ENCODE data around the gene PDCD5.
"Not testable (repeated sequence)": the region's sequence is repeated elsewhere in the genome, so short reads cannot be mapped to it uniquely, and the experiment has no call there.

The PDCD5 gene, protein sequence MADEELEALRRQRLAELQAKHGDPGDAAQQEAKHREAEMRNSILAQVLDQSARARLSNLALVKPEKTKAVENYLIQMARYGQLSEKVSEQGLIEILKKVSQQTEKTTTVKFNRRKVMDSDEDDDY

DNA sequence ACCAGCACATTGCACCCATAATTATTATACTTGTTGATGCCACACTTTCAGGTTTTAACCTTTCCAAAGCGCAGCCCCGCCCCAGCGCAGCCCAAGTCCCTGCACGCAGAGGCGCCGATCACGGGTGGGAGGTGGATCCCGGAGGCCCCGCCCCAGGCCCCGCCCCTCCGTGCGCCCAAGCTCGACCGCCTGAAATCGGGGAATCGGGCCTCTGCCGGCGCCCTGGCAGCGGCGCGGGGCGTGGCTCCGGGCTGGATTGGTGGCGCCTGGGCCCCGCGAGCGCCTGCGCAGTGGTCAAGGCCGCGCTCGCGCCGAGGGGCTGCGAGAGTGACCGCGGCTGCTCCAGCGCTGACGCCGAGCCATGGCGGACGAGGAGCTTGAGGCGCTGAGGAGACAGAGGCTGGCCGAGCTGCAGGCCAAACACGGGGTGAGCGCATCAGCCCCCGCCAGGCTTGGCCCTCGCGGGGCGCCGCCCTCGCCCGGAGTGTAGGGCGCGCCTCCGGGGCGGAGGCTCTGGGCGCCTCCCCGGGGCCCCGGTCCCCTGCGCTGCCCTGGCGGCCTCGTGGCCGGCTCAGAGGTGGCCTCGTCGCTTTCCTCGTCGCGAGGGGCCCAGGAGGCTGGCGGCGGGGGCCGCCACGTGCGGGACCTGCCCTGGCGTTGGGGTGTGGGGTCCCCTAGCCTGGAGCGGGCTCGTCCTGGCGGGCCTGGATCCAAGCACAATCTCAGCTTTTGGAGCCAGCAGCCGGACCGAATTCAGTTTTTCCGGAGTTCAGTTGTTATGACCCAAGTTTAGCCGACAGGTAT, at the start of gene PDCD5:
Gene PDCD5, plus strand, starts transcription at position 290 of the 804 bp plus-strand sequence. Its CDS starts 72 bp downstream, at position 362.
- DNase-seq: peak; percentile 97

DNA sequence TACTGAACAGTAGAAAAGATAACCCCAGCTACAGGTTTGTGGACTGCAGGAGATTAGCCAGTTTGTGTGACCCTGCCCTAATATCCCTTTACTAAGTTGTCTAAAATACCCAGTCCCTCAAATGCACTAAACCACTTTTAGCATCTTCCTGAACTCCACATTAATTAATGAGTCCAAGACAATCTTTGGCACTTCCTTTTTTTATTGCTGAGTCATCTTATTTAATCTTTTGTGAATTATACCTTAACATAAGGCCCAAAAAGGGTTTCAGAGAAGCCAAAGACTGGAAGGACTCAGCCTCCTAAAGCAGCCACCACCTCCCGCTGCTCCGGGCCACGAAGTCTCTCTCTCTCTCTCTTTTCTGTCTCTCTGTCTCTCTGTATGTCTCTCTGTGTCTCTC, 48.8 kb upstream of the PDCD5 start:
- DNase-seq: no peak

DNA sequence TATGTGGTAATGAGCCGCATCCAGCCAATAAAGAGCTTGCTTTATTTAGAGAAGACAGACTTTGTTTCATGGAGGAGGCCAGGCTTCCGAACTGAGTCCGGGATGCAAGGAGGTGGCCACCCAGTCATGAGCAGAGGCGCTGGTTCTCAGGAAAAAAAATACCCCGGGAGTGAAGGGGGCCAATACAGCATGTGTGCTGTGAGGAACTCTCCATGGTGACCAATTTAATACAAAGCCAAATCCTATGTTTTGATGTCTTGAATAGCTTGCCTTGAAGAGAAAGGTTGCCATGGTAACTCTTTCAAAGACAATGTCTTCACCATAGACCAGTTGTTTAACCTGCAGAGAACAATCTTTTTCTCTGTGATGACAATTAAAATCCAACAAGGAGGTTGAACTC, 43.4 kb upstream of the PDCD5 start:
- DNase-seq: no peak

DNA sequence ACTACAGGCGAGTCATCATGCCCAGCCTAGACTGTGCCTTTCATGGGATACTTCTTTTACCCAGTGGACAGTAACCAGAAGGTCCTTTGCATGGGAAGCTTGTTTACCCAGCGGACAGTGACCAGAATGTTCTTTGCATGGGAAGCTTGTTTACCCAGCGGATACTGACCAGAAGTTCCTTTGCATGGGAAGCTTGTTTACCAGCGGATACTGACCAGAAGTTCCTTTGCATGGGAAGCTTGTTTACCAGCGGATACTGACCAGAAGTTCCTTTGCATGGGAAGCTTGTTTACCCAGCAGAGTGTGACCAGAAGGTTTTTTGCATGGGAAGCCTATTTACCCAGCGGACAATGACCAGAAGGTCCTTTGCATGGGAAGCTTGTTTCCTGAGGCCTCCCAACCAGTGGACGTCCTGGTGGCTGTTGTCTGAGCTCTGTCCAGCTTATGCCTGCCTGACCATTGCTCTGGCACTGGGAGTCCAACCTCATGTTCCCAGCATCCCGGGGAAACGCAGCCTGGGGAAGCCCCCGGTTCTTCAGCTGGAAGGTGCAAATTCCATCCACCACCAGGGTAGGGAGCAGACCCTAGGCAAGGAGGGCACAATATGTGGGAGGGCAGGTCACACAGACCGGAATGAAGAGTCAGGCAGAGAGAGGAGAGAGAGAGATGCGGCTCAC, 41.6 kb upstream of the PDCD5 start:
- no peak for DNase-seq

DNA sequence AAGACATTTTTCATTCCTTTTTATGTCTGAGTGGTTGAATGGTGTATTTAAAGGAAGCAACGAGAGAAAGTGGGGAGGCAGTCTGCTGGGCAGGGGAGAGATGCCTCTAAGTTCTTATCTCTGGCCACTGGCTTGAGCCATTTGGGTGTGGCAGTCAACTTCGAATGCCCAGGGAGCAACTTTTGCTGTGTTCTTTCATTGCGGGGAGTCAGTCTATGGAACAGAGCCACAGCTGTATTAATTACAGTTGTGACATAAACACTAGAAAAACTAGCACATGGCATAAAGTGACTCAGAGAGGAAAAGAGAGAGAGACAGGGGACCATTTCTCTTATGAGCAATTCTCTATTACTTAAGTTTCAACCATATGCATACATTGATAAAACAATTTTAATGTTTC, 40.4 kb upstream of the PDCD5 start:
- DNase-seq: no peak

DNA sequence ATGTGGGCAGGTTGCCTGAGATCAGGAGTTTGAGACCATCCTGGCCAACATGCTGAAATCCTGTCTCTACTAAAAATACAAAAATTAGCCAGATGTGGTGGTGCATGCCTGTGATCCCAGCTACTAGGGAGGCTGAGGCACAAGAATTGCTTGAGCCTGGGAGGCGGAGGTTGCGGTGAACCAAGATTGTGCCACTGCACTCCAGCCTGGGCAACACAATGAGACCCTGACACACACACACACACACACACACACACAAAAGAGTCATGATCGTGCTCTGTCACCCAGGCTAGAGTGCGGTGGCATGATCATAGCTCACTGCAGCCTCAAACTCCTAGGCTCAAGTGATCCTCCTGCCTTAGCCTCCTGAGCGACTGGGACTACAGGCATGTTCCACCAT, 39.6 kb upstream of the PDCD5 start:
- DNase-seq: not testable (repeated sequence)

DNA sequence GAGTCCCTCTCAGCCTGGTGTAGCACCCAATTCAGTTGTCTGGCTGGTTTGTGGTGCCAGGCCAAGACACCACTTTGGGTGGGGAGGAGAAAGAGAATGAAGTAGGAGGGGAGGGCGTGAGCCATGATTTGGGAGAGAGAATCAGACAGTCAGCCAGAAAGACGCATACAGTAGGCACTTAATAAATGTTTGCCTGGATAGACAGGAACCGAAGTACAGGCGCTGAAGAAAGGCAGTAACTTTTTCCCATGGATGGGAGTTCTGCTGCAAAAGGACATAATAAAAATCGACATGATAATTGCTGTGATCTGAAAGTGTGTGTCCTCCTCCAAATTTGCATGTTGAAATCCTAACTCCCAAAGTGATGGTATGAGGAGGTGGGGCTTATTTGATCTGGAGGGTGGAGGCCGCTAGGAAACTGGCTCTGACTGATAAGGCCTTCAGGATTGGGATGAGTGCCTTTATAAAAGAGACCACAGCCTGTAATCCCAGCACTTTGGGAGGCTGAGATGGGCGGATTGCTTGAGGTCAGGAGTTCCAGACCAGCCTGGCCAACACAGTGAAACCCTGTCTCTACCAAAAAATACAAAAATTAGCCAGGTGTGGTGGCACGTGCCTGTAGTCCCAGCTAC, 38.4 kb upstream of the PDCD5 start:
- no peak for DNase-seq

DNA sequence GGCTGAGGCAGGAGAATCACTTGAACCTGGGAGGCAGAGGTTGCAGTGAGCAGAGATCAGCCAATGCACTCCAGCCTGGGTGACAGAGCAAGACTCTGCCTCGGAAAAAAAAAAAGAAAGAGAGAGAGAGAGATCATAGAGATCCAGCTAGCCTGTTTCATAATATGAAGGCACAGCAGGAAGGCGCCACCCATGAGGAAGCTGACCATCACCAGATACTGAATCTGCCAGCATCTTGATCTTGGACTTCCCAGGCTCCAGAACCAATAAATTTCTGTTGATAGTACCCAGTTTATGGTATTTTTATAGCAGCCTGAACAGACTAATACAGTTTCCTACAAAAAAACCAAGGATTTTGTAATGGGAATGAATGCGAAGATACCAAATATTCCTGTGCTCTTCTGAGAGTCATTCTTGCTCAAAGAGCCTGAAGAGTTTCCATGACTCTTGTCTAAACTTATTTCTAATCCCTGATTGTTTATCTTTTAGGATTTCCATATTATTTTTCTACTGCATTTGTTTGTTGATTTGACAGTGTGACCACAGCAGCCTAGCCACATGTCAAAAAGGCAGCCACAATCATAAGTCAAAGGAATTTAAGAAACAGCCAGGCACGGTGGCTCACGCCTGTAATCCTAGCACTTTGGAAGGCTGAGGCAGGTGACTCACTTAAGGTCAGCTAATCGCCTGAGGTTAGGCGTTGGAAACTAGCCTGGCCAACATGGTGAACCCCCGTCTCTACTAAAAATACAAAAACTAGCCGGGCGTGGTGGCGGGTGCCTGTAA, 37.7 kb upstream of the PDCD5 start:
- no peak for DNase-seq

DNA sequence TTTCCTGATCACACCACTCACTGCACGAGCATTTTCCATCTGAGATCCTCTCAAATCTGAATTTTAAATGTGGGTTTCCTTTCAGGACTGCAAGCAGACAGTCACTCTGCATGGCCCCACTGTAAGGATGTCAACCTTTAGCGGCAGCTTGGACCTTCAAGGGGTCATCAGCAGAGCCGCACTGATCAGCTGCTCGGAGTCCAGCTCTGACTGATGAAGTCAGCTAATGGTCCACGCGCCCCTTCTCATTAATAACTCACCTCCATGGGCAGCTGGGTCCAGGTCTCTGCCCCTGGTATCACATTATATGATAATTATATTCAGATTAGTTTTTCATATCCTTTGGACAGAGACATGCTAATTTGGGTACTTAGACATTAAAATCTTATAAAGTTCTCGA, 36.1 kb upstream of the PDCD5 start:
- DNase-seq: no peak

DNA sequence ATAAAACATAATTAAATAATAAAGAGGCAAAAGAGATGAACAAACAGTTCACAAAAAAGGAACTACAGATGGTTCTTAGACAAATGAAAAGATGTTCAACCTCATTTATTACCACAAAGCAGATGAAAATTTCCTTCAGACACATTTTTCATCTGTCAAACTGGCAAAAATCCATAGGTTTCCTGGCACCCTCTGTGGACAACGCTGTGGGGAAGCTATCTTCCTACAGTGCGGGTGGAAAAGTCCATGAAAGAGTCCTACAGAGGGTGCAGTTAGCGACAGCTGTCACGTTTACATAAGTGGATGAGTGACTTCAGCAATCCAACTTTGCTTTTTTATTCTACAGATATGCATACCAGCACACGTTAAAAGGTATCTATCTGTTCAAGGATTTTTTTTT, 30.3 kb upstream of the PDCD5 start:
- no peak for DNase-seq

DNA sequence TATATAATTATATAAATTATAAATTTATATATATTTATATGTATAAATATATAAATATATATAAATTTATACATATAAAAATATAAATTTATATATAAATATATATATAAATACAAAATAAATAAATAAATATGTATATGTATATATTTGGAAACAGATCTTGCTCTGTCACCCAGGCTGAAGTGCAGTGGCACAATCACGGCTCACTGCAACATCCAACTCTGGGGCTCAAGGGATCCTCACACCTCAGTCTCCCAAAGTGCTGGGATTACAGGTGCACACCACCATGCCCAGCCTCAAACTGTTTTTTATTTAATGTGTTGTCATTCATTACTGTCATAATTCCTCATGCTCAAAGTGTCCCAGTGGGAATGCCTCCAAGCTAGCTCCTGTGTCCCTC, 25.2 kb upstream of the PDCD5 start:
- no peak for DNase-seq

DNA sequence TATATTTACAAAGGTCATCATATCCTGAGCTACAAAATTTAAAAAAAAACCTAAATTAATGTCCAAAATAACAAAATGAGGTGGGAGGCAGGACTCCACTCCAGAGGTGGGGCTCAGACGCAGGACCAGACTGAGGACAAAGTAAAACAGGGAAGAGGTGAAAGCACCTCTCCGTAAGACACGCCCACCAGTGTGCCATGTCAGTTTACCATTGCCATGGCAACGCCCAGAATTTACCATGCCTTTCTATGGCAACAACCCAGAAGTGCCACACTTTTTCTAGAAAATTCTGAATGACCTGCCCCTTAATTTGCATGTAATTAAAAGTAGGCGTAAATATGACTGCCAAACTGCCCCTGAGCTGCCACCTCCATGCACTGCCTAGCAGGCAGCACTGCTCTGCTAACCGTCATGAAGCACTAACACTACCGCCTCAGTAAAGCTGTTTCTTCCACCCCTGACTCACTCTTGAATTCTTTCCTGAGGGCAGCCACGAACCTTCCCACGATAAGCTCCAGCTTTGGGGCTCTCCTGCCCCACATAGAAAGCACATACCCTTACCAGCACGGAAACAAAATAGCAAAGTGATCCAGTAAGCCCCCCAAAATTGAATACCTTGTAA, 22.3 kb upstream of the PDCD5 start:
- no peak for DNase-seq

DNA sequence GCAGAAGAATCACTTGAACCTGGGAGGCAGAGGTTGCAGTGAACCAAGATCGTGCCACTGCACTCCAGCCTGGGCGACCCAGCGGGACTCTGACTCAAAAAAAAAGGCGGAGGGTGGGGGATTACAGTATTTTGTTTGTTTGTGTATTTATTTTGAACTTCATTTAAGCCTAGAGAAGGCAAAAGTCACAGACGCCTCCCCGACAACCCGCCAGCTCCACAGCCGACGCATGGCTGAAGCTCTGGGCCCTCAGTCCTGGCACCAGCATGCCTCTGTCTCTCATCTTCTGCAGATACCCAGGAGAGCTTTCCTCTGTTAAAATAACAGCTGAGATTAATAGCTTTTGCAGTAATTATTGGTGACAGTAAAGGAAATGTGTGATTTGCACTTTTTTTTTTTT, 17.2 kb upstream of the PDCD5 start:
- no peak for DNase-seq

DNA sequence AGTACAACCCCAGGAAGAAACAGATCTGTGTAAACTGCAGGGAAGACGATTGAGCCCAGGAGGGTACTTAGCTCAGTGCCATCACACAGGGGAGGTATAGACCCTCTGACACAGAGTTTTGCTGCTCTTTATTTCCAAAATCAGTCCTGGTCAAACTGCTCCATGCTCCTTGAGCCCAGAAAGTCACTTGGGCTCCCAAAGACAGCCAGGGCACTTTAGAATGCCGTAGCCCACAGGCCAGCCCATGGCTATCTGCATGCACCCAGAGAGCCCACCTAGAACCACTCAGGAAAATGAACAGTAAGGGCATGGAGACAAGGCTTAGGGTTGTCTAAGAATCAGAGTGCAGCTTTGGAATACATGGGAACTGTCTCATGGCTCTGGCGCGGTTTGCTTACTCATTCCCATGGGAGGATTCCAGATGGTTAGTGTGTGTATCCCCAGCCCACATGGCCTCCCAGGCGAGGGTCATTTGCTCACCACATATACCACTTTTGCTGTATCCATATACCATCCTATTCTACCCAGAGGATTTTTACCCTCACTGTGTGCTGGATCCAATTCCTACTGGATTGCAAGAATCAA, 14.7 kb upstream of the PDCD5 start:
- no peak for DNase-seq

DNA sequence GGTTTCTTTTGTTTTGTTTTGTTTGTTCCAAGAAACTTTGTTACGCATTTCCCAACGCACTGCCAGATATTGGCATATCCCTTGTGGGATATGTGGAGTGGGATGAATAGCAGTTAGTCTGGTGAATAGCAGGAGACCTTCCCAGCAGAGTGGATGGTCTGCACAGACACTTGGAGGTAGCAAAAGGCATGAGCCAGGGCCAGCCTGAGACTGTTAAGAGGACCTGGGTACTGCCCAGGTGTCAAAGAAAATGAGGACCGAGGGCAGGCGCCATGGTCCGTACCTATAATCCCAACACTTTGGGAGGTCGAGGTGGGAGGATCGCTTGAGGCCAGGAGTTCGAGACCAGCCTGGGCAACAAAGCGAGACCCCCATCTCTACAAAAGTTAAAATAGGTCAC, 13.5 kb upstream of the PDCD5 start:
- DNase-seq: no peak

DNA sequence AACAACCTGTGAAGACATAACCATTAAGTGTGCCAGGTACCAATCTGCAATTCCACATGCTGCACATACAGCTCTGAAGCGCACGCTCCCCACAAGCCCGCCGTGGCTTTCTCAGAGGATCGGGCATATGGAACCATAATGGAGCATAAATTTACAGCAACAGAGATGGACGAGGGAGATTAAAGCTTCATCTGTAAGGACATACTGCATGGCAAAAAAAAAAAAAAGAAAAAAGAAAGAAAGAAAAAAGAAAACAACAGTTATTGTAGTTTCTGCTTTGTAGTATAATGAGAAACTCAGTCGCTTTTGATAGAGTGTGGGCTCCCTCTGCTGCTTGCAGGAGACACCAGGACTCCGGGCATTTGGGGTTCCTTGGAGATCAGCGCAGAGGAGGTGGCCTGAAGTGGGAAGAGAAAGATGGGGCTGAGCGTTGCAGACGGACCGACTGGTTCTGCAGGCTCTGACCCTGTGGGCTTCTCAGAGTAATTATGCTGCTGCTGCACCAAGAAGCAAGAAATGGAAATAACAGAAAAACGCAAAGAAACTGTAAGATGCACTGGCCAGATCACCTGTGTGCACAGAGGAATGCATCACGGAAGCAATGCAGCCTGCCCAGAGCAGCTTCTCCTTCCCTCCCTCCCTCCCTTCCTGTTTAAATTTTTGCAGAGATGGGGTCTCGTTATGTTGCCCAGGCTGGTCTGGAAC, 10.8 kb upstream of the PDCD5 start:
- DNase-seq: peak; percentile 44 to 46

DNA sequence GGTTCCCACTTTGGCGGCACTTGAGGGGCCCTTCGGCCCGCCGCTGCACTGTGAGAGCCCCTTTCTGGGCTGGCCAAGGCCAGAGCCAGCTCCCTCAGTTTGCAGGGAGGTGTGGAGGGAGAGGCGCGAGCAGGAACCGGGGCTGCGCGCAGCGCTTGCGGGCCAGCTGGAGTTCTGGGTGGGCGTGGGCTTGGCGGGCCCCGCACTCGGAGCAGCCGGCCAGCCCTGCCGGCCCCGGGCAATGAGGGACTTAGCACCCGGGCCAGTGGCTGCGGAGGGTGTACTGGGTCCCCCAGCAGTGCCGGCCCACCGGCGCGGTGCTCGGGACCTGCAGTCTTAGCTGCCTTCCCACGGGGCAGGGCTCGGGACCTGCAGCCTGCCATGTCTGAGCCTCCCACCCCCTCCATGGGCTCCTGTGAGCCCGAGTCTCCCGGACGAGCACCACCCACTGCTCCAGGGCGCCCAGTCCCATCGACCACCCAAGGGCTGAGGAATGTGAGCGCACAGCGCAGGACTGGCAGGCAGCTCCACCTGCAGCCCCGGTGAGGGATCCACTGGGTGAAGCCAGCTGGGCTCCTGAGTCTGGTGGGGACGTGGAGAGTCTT, 9.4 kb upstream of the PDCD5 start:
- DNase-seq: not testable (repeated sequence)

DNA sequence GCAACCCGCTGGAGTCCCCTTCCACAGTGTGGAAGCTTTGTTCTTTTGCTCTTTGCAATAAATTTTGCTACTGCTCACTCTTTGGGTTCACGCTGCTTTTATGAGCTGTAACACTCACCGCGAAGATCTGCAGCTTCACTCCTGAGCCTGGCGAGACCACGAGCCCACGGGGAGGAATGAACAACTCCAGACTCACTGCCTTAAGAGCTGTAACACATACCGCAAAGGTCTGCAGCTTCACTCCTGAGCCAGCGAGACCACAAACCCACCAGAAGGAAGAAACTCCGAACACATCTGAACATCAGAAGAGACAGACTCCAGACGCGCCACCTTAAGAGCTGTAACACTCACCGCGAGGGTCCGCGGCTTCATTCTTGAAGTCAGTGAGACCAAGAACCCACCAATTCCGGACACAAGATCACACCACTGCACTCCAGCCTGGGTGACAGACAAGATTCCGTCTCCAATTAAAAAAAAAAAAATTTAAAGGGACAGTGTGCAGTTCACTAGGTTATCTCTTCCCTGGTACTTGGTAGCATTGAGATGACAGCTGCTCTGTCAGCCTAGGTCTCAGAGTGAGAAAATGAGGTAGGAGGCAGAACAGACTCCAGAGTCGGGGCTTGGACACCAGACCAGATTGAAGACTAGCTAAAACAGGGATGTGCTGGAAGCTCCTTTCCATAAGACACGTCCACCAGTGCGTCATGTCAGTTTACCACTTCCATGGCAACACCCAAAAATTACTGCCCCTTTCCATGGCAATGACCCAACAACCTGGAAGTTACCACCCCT, 8.1 kb upstream of the PDCD5 start:
- not testable (repeated sequence) for DNase-seq

DNA sequence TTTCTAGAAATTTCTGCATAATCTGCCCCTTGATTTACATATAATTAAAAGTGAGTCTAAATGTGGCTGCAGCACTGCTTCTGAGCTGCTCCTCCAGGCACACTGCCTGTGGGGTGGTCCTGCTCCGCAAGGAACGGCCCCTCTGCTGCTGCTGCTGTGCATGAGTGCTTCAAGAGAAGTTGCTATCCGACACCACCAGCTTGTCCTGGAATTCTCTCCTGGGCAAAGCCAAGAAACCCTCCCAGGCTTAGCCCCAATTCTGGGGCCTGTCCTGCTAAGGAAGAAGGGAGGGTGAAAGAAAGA, 7.5 kb upstream of the PDCD5 start:
- no peak for DNase-seq

DNA sequence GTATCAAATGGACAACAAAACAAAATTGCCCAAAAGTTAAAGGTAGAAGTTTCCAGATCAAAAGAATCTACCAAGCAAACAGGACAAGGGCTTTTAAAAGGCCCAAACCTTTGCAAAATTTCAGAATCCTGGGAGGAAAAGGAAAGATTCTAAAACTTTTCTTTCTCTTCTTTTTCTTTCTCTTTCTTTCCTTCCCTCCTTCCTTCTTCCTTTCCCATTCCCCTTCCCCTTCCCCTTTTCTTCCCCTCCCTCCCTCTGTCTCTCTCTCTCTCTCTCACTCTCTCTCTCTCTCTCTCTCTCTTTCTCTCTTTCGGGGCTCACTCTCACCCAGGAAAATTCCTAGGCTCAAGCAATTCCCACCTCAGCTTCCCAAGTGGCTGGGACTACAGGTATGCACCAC, 4.2 kb upstream of the PDCD5 start:
- DNase-seq: no peak
